IPS-11a (cell line): ENCODE results near the gene ATL2.

Source experiments
- H3K4me3 ChIP-seq: one replicate; pipeline ENCODE4 v1.5.1; 2013; ENCODE audit warnings: low read depth, low read length, control low read depth

ATL2 gene

GRCh38 chr2:38255211-38255610 lies 121.9 kb downstream of the ATL2 start:
- no peak overlapping the region for H3K4me3 ChIP-seq

- H3K4me3 ChIP-seq, result no peak overlapping the region
These were observed 122.3 kb downstream of the ATL2 start for GRCh38 chr2:38254796-38255195.

- no peak overlapping the region for H3K4me3 ChIP-seq
These were observed 125.1 kb downstream of the ATL2 start for GRCh38 chr2:38251940-38252339.

GRCh38 chr2:38248707-38249106 lies 128.4 kb downstream of the ATL2 start:
- no peak overlapping the region for H3K4me3 ChIP-seq

- H3K4me3 ChIP-seq, result no peak overlapping the region
These were observed 128.8 kb downstream of the ATL2 start for GRCh38 chr2:38248255-38248654.

GRCh38 chr2:38246105-38246504 lies 131.0 kb downstream of the ATL2 start:
- no peak overlapping the region for H3K4me3 ChIP-seq

GRCh38 chr2:38245114-38245641 lies 131.9 kb downstream of the ATL2 start:
- H3K4me3 ChIP-seq, result no peak overlapping the region

GRCh38 chr2:38244301-38244700 lies 132.8 kb downstream of the ATL2 start:
- H3K4me3 ChIP-seq, result no peak overlapping the region
